A204.1 (cell line): Measurements from ENCODE around the gene PSAT1.

ENCODE experiments used
- FAIRE-seq: peaks from 2 replicates; lab custom pipeline; 2012; peaks lifted over from hg19 to GRCh38; lab: Jason Lieb, UNC

The PSAT1 gene

GRCh38 chr9:78319197-78320029 is 22.5 kb downstream of the PSAT1 start:
- no peak for FAIRE-seq

- no peak for FAIRE-seq
These were observed 23.2 kb downstream of the PSAT1 start for GRCh38 chr9:78320030-78320693.

- FAIRE-seq, result no peak
These were observed 24.1 kb downstream of the PSAT1 start for GRCh38 chr9:78320875-78321496.

GRCh38 chr9:78321505-78321904 is 24.6 kb downstream of the PSAT1 start:
- FAIRE-seq, result no peak

- FAIRE-seq, result no peak
These were observed 27.2 kb downstream of the PSAT1 start for GRCh38 chr9:78324068-78324650.

GRCh38 chr9:78324682-78325081 is 27.8 kb downstream of the PSAT1 start:
- FAIRE-seq, result no peak

GRCh38 chr9:78325343-78325742 is 28.4 kb downstream of the PSAT1 start:
- FAIRE-seq, result no peak

GRCh38 chr9:78325846-78326360 is 29.0 kb downstream of the PSAT1 start:
- FAIRE-seq, result no peak

GRCh38 chr9:78326564-78326963 is 29.6 kb downstream of the PSAT1 start:
- no peak for FAIRE-seq

- FAIRE-seq, result no peak
These were observed 35.5 kb downstream of the PSAT1 start for GRCh38 chr9:78332381-78332780.

GRCh38 chr9:78348848-78349247 is 51.9 kb downstream of the PSAT1 start:
- no peak for FAIRE-seq

- FAIRE-seq, result no peak
These were observed 54.9 kb downstream of the PSAT1 start for GRCh38 chr9:78351816-78352215.

- no peak for FAIRE-seq
These were observed 57.5 kb downstream of the PSAT1 start for GRCh38 chr9:78354324-78354973.

GRCh38 chr9:78354989-78355388 is 58.1 kb downstream of the PSAT1 start:
- FAIRE-seq, result no peak

- no peak for FAIRE-seq
These were observed 59.7 kb downstream of the PSAT1 start for GRCh38 chr9:78356634-78357033.

- FAIRE-seq, result no peak
These were observed 60.4 kb downstream of the PSAT1 start for GRCh38 chr9:78357165-78357873.

GRCh38 chr9:78358329-78359051 is 61.6 kb downstream of the PSAT1 start:
- FAIRE-seq, result no peak

- no peak for FAIRE-seq
These were observed 66.3 kb downstream of the PSAT1 start for GRCh38 chr9:78363221-78363620.

GRCh38 chr9:78365748-78366697 is 69.1 kb downstream of the PSAT1 start:
- peak; percentile 92 for FAIRE-seq

GRCh38 chr9:78366827-78367226 is 69.9 kb downstream of the PSAT1 start:
- FAIRE-seq, result no peak
